Choroid plexus epithelial cell (primary cell): Measurements from ENCODE around the gene MYO5A.

Experiments used
- DNase-seq: peaks from one replicate; pipeline ENCODE4 v3.0.0-alpha.2; 2010; ENCODE audit warnings: low read depth
- H3K4me3 ChIP-seq: 2 replicates; pipeline ENCODE4 v1.5.1; 2011; ENCODE audit warnings: low read depth, mild to moderate bottlenecking, control low read depth, low read length, moderate library complexity
- TF ChIP-seq, protein P1 (sequence below): conservative IDR thresholded peaks from 2 replicates; pipeline ENCODE4 v1.5.1; 2011; ENCODE audit warnings: low read depth, mild to moderate bottlenecking, control low read depth, inconsistent platforms, low read length, moderate library complexity

MYO5A gene

GRCh38 chr15:52318729-52319500 is 209.8 kb downstream of the MYO5A start:
- no peak for DNase-seq
- TF ChIP-seq, protein P1, sequence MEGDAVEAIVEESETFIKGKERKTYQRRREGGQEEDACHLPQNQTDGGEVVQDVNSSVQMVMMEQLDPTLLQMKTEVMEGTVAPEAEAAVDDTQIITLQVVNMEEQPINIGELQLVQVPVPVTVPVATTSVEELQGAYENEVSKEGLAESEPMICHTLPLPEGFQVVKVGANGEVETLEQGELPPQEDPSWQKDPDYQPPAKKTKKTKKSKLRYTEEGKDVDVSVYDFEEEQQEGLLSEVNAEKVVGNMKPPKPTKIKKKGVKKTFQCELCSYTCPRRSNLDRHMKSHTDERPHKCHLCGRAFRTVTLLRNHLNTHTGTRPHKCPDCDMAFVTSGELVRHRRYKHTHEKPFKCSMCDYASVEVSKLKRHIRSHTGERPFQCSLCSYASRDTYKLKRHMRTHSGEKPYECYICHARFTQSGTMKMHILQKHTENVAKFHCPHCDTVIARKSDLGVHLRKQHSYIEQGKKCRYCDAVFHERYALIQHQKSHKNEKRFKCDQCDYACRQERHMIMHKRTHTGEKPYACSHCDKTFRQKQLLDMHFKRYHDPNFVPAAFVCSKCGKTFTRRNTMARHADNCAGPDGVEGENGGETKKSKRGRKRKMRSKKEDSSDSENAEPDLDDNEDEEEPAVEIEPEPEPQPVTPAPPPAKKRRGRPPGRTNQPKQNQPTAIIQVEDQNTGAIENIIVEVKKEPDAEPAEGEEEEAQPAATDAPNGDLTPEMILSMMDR: no peak
- H3K4me3 ChIP-seq: no peak overlapping the region

DNA sequence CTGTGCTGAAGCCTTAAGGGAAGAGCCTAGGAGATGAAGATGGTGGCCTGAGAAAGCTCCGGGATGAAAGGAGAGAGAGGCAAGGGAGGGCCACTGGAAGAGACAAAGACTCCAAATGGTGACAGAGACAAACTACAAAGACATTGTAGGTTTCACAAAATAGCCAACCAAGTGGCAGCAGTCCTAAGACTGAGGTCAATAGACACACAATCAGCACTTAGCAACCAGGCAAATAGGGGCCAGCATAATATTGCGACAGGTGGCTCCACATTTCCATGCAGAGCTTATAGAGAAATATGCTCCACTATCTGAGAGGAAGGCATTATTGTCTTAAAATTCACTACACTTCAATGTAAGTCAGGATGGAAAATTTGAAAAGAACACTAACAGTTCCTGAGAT is 211.0 kb downstream of the MYO5A start:
- no peak for DNase-seq
- H3K4me3 ChIP-seq: no peak overlapping the region
- TF ChIP-seq, protein P1: no peak

GRCh38 chr15:52317022-52317421 is 211.7 kb downstream of the MYO5A start:
- no peak for DNase-seq
- no peak overlapping the region for H3K4me3 ChIP-seq
- TF ChIP-seq, protein P1: no peak

- no peak overlapping the region for H3K4me3 ChIP-seq
- DNase-seq: no peak
- TF ChIP-seq, protein P1: no peak
Observed at GRCh38 chr15:52309154-52309548, 219.5 kb downstream of the MYO5A start.

- H3K4me3 ChIP-seq: no peak overlapping the region
- TF ChIP-seq, protein P1: no peak
- no peak for DNase-seq
Observed at GRCh38 chr15:52308446-52309153, 220.1 kb downstream of the MYO5A start.

DNA sequence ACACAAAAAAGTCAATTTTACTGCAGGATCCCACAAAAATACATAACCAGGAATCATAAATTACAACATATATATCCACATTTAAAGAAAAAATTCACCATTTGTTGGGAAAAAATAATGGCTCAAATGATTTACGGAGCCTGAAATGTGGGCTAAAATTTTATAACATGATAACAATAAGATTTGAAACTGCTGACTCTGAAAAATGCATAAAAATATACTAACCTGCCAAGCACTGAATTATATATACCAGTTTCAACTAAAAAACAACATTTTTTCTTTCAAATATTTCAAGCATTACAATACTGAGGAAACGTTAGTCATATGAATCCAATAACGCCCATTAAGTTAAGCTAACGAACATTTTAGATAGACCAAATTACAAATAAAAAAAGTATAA is 220.8 kb downstream of the MYO5A start:
- H3K4me3 ChIP-seq: no peak overlapping the region
- TF ChIP-seq, protein P1: no peak
- DNase-seq: no peak
